GM18867 (cell line): ENCODE data around the gene REELD1.
A peak's percentile ranks its signal among the peaks of the same experiment; 100 is the strongest.

Source experiments
- ATAC-seq: cut with Tn5 transposase; IDR thresholded peaks from one replicate; pipeline ENCODE4 v1.9.1; 2021; ENCODE audit warnings: mild to moderate bottlenecking, moderate library complexity; ENCODE audit not compliant: unreplicated experiment

REELD1 gene

GRCh38 chr4:146265950-146266490 lies 51.7 kb downstream of the REELD1 start:
- ATAC-seq, result no peak

- ATAC-seq, result no peak
Measured at GRCh38 chr4:146267826-146268225, 53.5 kb downstream of the REELD1 start.

GRCh38 chr4:146269228-146269653 lies 54.9 kb downstream of the REELD1 start:
- peak; percentile 61 for ATAC-seq

GRCh38 chr4:146271466-146271865 lies 57.1 kb downstream of the REELD1 start:
- ATAC-seq, result no peak

- ATAC-seq, result peak; percentile 68
Measured at GRCh38 chr4:146273204-146273901, 59.0 kb downstream of the REELD1 start.

- no peak for ATAC-seq
Measured at GRCh38 chr4:146274774-146275173, 60.4 kb downstream of the REELD1 start.

- no peak for ATAC-seq
Measured at GRCh38 chr4:146275370-146275769, 61.0 kb downstream of the REELD1 start.

- ATAC-seq, result no peak
Measured at GRCh38 chr4:146278986-146279385, 64.6 kb downstream of the REELD1 start.
